Mesenchymal stem cell (in vitro differentiated cells and primary cell): ENCODE results near the gene HIP1.

ENCODE experiments used
- DNase-seq: peaks from one replicate; pipeline ENCODE4 v3.0.0-alpha.2; 2013
- H2AFZ ChIP-seq: one replicate; pipeline ENCODE4 v1.6.1; 2013; ENCODE audit warnings: low read depth, mild to moderate bottlenecking, control low read depth, inconsistent platforms, low read length, moderate library complexity
- H2AK5ac ChIP-seq: 2 replicates; pipeline ENCODE4 v1.6.1; 2013; ENCODE audit warnings: low read length, moderate library complexity, mild to moderate bottlenecking, inconsistent platforms; ENCODE audit not compliant: severe bottlenecking
- H2BK120ac ChIP-seq: one replicate; pipeline ENCODE4 v1.6.1; 2013; ENCODE audit warnings: low read depth, mild to moderate bottlenecking, inconsistent platforms, low read length, moderate library complexity
- H2BK12ac ChIP-seq, 2 experiments: one replicate each; pipeline ENCODE4 v1.6.1; 2013; ENCODE audit warnings: inconsistent platforms in 2 of 2, low read length in 2 of 2, mild to moderate bottlenecking in 2 of 2, moderate library complexity in 2 of 2, control low read depth in 1 of 2
- H2BK15ac ChIP-seq: one replicate; pipeline ENCODE4 v1.6.1; 2013; ENCODE audit warnings: mild to moderate bottlenecking, low read depth, inconsistent platforms; ENCODE audit not compliant: poor library complexity, severe bottlenecking
- H2BK5ac ChIP-seq: 2 replicates; pipeline ENCODE4 v1.6.1; 2013; ENCODE audit warnings: low read depth, mild to moderate bottlenecking, low read length, control low read depth, inconsistent platforms; ENCODE audit not compliant: poor library complexity, severe bottlenecking
- H3K14ac ChIP-seq, 2 experiments: one replicate each; pipeline ENCODE4 v1.6.1; 2013; ENCODE audit warnings: inconsistent platforms in 2 of 2, low read length in 2 of 2, control low read depth in 1 of 2, mild to moderate bottlenecking in 1 of 2, moderate library complexity in 1 of 2
- H3K18ac ChIP-seq, 2 experiments: one replicate each; pipeline ENCODE4 v1.6.1; 2013; ENCODE audit warnings: inconsistent platforms in 2 of 2, low read length in 2 of 2, control low read depth in 1 of 2, low read depth in 1 of 2, mild to moderate bottlenecking in 1 of 2
- H3K23ac ChIP-seq, 2 experiments: one replicate each; pipeline ENCODE4 v1.6.1; 2013; ENCODE audit warnings: inconsistent platforms in 2 of 2, low read length in 2 of 2, mild to moderate bottlenecking in 2 of 2, moderate library complexity in 2 of 2, control low read depth in 1 of 2
- H3K27ac ChIP-seq: 2 replicates; pipeline ENCODE4 v1.5.1; 2013; ENCODE audit warnings: mild to moderate bottlenecking, moderate library complexity, low read length, control low read depth, inconsistent platforms; ENCODE audit not compliant: poor library complexity, severe bottlenecking
- H3K27me3 ChIP-seq, 2 experiments: 2 replicates each; pipeline versions ENCODE4 v1.6.1 to v1.7.0; 2013; ENCODE audit warnings: low read length in 2 of 2, mild to moderate bottlenecking in 2 of 2, moderate library complexity in 2 of 2, control low read depth in 1 of 2, inconsistent platforms in 1 of 2; ENCODE audit not compliant: control insufficient read depth in 1 of 2, insufficient read depth in 1 of 2
- H3K36me3 ChIP-seq, 2 experiments: 2 replicates each; pipeline versions ENCODE4 v1.6.1 to v1.7.0; 2013; ENCODE audit warnings: low read length in 2 of 2, control low read depth in 1 of 2, inconsistent platforms in 1 of 2, low read depth in 1 of 2, mild to moderate bottlenecking in 1 of 2; ENCODE audit not compliant: insufficient read depth in 2 of 2, control insufficient read depth in 1 of 2
- H3K4ac ChIP-seq, 2 experiments: one replicate each; pipeline ENCODE4 v1.6.1; 2013; ENCODE audit warnings: inconsistent platforms in 2 of 2, low read length in 2 of 2, mild to moderate bottlenecking in 2 of 2, moderate library complexity in 2 of 2, control low read depth in 1 of 2, low read depth in 1 of 2
- H3K4me1 ChIP-seq: 2 replicates; pipeline ENCODE4 v1.6.1; 2013; ENCODE audit warnings: low read depth, low read length, control low read depth; ENCODE audit not compliant: control insufficient read depth, insufficient read depth
- H3K4me2 ChIP-seq: 2 replicates; pipeline ENCODE4 v1.6.1; 2013; ENCODE audit warnings: low read length, mild to moderate bottlenecking, inconsistent platforms; ENCODE audit not compliant: poor library complexity, severe bottlenecking
- H3K4me3 ChIP-seq, 2 experiments: 2 replicates each; pipeline versions ENCODE4 v1.5.1 to v1.7.0; 2013; ENCODE audit warnings: low read length in 2 of 2, mild to moderate bottlenecking in 2 of 2, control low read depth in 1 of 2, low read depth in 1 of 2; ENCODE audit not compliant: insufficient read depth in 1 of 2
- H3K79me1 ChIP-seq: replicated peaks from 2 replicates; pipeline ENCODE4 v1.6.1; 2013; ENCODE audit warnings: mild to moderate bottlenecking, control low read depth, low read length, inconsistent platforms; ENCODE audit not compliant: poor library complexity, severe bottlenecking
- H3K9ac ChIP-seq: 2 replicates; pipeline ENCODE4 v1.7.0; 2013; ENCODE audit warnings: mild to moderate bottlenecking, low read length, moderate library complexity
- H3K9me3 ChIP-seq: 2 replicates; pipeline ENCODE4 v1.7.0; 2013; ENCODE audit warnings: mild to moderate bottlenecking, low read length; ENCODE audit not compliant: control insufficient read depth
- H4K8ac ChIP-seq: one replicate; pipeline ENCODE4 v1.6.1; 2013; ENCODE audit warnings: inconsistent platforms, mild to moderate bottlenecking, low read length, moderate library complexity
- H4K91ac ChIP-seq: one replicate; pipeline ENCODE4 v1.6.1; 2013; ENCODE audit warnings: mild to moderate bottlenecking, low read length, inconsistent platforms
- WGBS: methylation state at CpG from one replicate; pipeline ENCODE4 v1.1.7; 2013; ENCODE audit warnings: mixed read lengths; 5-methylcytosine and 5-hydroxymethylcytosine counted together

The HIP1 gene

DNA sequence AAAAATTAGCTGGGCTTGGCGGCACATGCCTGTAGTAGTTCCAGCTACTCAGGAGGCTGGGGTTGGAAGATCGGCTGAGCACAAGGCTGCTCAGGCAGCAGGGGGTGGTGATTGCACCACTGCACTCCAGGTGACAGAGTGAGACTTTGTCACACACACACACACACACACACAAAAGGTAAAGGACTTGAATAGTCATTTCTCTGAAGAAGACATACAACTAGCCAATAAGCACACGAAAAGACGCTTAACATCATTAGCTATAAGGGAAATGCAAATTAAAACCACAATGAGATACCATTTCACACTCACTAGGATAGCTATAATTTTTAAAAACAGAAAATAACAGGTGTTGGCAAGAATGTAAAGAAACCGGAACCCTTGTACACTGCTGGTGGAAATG is 48.6 kb downstream of the HIP1 start:
- no peak overlapping the region for H2AFZ ChIP-seq

GRCh38 chr7:75689246-75690099 is 49.3 kb downstream of the HIP1 start:
- H3K27me3 ChIP-seq, result no peaks in the 10 kb centered on the region
- H4K91ac ChIP-seq, result no peak overlapping the region
- peaks cover 17% of the 10 kb centered on the region for H3K4me1 ChIP-seq
- H2AK5ac ChIP-seq, result no peak overlapping the region
- no peak overlapping the region for H3K14ac ChIP-seq
- H2AFZ ChIP-seq, result no peak overlapping the region
- no peak overlapping the region for H3K18ac ChIP-seq
- no peak overlapping the region for H2BK15ac ChIP-seq
- H3K27ac ChIP-seq, result no peak overlapping the region
- H2BK5ac ChIP-seq, result no peak overlapping the region
- no peak overlapping the region for H4K8ac ChIP-seq
- DNase-seq, result no peak
- no peak overlapping the region for H3K4ac ChIP-seq
- H3K9me3 ChIP-seq, result no peaks in the 10 kb centered on the region
- WGBS, result 93% methylated on average over 17 of the region's 20 CpGs
- no peak overlapping the region for H3K9ac ChIP-seq
- H2BK12ac ChIP-seq, result no peak overlapping the region
- no peak overlapping the region for H2BK120ac ChIP-seq
- H3K36me3 ChIP-seq, result no peaks in the 10 kb centered on the region
- no peak overlapping the region for H3K4me2 ChIP-seq
- H3K23ac ChIP-seq, result no peak overlapping the region
- H3K4me3 ChIP-seq, result no peak overlapping the region
- peaks cover 3% of the 10 kb centered on the region for H3K79me1 ChIP-seq

More for the DNA sequence above, 48.6 kb downstream of the HIP1 start:
- Histone ChIP-seq H3K14ac (no peak overlapping the region), H3K9ac (no peak overlapping the region), H3K9me3 (no peaks in the 10 kb centered on the region), H3K4ac (no peak overlapping the region), H4K91ac (no peak overlapping the region), H2BK5ac (no peak overlapping the region), H3K27me3 (no peaks in the 10 kb centered on the region), H3K23ac (no peak overlapping the region), H4K8ac (no peak overlapping the region), H3K79me1 (peaks cover 3% of the 10 kb centered on the region), H3K27ac (no peak overlapping the region), H3K4me1 (peaks cover 17% of the 10 kb centered on the region), H2BK15ac (no peak overlapping the region), H3K4me2 (peak overlapping the region; percentile 21), H2BK12ac (no peak overlapping the region), H3K18ac (no peak overlapping the region), H2AK5ac (no peak overlapping the region), H2BK120ac (no peak overlapping the region), H3K36me3 (no peaks in the 10 kb centered on the region), H3K4me3 (no peak overlapping the region)
- 95% methylated on average over 5 of the region's 5 CpGs for WGBS
- no peak for DNase-seq

GRCh38 chr7:75688200-75689136 is 50.3 kb downstream of the HIP1 start:
- Histone ChIP-seq H2AK5ac (peak overlapping the region; percentile 76), H3K14ac (no peak overlapping the region), H2BK12ac (no peak overlapping the region), H4K91ac (no peak overlapping the region), H2AFZ (no peak overlapping the region), H3K27ac (no peak overlapping the region), H4K8ac (no peak overlapping the region), H3K4me2 (peak overlapping the region; percentile 22), H3K9ac (no peak overlapping the region), H3K27me3 (no peaks in the 10 kb centered on the region), H3K9me3 (no peaks in the 10 kb centered on the region), H3K79me1 (peaks cover 3% of the 10 kb centered on the region), H3K4ac (no peak overlapping the region), H2BK15ac (no peak overlapping the region), H2BK120ac (no peak overlapping the region), H2BK5ac (no peak overlapping the region), H3K4me3 (no peak overlapping the region), H3K36me3 (no peaks in the 10 kb centered on the region), H3K18ac (no peak overlapping the region), H3K23ac (no peak overlapping the region), H3K4me1 (peaks cover 17% of the 10 kb centered on the region)
- 94% methylated on average over 24 of the region's 37 CpGs for WGBS
- no peak for DNase-seq
